ENCODE measurements around the gene SLC9A1. TPM values are rescaled to one million over a fixed set of nuclear protein-coding genes. Genes with fewer than 3 reads are reported as not detected.

Gene SLC9A1
- polyA plus RNA-seq, 1 of the 3 experiments (the other 2 are of a cell fraction): 11.4 TPM

DNA sequence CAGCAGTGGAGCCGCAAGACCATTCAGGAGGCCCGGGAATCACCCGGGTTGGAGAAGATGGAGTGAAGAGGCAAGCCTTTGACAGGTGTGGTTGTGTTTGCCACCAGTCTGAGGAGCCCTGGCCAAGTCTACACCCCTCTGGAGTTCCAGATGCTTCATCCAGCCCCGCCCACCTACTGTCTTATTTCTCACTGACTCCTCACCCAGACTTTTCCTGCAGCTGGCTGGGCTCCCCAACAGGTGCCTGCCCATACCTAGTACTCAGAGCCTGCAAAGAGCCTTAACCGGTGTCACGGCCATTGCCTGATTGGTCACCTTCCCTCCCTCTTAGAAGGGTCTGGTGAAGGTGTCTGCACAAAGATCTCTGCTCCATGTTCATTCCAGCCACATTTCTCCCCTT, 16.0 kb downstream of the SLC9A1 start:
- Histone ChIP-seq H3K4me3 (ENCODE audit: low read depth in 2 of 2, low read length in 1 of 2) (no peak overlapping the region), H2AFZ (ENCODE audit: low read depth) (no peak overlapping the region), H3F3A (replicated peaks; ENCODE audit: insufficient read depth) (no peaks in the 10 kb centered on the region), H3K27me3 (ENCODE audit: insufficient read depth) (no peaks in the 10 kb centered on the region), H3K36me3 (replicated peaks in 1 of 2; ENCODE audit: control insufficient read depth in 1 of 2, insufficient read depth in 2 of 2, low read length in 1 of 2) (no peaks in the 10 kb centered on the region), H3K4me2 (no peak overlapping the region), H3K79me2 (ENCODE audit: insufficient read depth) (peaks cover 41% of the 10 kb centered on the region), H3K27ac (ENCODE audit: low read depth in 2 of 2, low read length in 1 of 2) (no peak overlapping the region), H3K9ac (no peak overlapping the region), H3K9me2 (no peaks in the 10 kb centered on the region), H4K20me1 (ENCODE audit: insufficient read depth) (0 out of 2 replicates have a peak, but pooled peaks cover 5% of the 10 kb centered on the region), H3K9me3 (no peaks in the 10 kb centered on the region), H3K4me1 (ENCODE audit: control insufficient read depth in 1 of 2, insufficient read depth in 2 of 2, low read depth in 1 of 2, low read length in 1 of 2) (peaks cover 14 to 45% of the 10 kb centered on the region in 2 experiments; a peak in 1 of 4 replicates)
- DNase-seq: no peak
- no peak for TF ChIP-seq YY1 (IDR thresholded peaks at IDR 0.05; ENCODE audit: low read depth)
- TF ChIP-seq RCOR1 (IDR thresholded peaks at IDR 0.05; ENCODE audit: low read length): no peak
- TF ChIP-seq, protein P1, sequence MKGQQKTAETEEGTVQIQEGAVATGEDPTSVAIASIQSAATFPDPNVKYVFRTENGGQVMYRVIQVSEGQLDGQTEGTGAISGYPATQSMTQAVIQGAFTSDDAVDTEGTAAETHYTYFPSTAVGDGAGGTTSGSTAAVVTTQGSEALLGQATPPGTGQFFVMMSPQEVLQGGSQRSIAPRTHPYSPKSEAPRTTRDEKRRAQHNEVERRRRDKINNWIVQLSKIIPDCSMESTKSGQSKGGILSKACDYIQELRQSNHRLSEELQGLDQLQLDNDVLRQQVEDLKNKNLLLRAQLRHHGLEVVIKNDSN (IDR thresholded peaks at IDR 0.05; ENCODE audit: borderline replicate concordance, low read depth): no peak
- TF ChIP-seq CHD2 (IDR thresholded peaks at IDR 0.05; ENCODE audit: low read length, partially characterized antibody): no peak
- TF ChIP-seq, protein P2, sequence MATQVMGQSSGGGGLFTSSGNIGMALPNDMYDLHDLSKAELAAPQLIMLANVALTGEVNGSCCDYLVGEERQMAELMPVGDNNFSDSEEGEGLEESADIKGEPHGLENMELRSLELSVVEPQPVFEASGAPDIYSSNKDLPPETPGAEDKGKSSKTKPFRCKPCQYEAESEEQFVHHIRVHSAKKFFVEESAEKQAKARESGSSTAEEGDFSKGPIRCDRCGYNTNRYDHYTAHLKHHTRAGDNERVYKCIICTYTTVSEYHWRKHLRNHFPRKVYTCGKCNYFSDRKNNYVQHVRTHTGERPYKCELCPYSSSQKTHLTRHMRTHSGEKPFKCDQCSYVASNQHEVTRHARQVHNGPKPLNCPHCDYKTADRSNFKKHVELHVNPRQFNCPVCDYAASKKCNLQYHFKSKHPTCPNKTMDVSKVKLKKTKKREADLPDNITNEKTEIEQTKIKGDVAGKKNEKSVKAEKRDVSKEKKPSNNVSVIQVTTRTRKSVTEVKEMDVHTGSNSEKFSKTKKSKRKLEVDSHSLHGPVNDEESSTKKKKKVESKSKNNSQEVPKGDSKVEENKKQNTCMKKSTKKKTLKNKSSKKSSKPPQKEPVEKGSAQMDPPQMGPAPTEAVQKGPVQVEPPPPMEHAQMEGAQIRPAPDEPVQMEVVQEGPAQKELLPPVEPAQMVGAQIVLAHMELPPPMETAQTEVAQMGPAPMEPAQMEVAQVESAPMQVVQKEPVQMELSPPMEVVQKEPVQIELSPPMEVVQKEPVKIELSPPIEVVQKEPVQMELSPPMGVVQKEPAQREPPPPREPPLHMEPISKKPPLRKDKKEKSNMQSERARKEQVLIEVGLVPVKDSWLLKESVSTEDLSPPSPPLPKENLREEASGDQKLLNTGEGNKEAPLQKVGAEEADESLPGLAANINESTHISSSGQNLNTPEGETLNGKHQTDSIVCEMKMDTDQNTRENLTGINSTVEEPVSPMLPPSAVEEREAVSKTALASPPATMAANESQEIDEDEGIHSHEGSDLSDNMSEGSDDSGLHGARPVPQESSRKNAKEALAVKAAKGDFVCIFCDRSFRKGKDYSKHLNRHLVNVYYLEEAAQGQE (IDR thresholded peaks at IDR 0.05; ENCODE audit: low read depth, low read length): no peak
- TF ChIP-seq FOXM1 (IDR thresholded peaks at IDR 0.05; ENCODE audit: low read depth): no peak
- no peak for TF ChIP-seq TEAD4 (IDR thresholded peaks at IDR 0.05; ENCODE audit: borderline replicate concordance, insufficient read depth)
- TF ChIP-seq GABPA (IDR thresholded peaks at IDR 0.05; ENCODE audit: low read depth): no peak
- TF ChIP-seq, protein P3, sequence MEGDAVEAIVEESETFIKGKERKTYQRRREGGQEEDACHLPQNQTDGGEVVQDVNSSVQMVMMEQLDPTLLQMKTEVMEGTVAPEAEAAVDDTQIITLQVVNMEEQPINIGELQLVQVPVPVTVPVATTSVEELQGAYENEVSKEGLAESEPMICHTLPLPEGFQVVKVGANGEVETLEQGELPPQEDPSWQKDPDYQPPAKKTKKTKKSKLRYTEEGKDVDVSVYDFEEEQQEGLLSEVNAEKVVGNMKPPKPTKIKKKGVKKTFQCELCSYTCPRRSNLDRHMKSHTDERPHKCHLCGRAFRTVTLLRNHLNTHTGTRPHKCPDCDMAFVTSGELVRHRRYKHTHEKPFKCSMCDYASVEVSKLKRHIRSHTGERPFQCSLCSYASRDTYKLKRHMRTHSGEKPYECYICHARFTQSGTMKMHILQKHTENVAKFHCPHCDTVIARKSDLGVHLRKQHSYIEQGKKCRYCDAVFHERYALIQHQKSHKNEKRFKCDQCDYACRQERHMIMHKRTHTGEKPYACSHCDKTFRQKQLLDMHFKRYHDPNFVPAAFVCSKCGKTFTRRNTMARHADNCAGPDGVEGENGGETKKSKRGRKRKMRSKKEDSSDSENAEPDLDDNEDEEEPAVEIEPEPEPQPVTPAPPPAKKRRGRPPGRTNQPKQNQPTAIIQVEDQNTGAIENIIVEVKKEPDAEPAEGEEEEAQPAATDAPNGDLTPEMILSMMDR (IDR thresholded peaks at IDR 0.05): no peak
- TF ChIP-seq FOXJ3 (CRISPR knock-in tag; IDR thresholded peaks at IDR 0.05): no peak
- no peak for TF ChIP-seq NRF1 (IDR thresholded peaks at IDR 0.05; ENCODE audit: low read depth, low read length)
- TF ChIP-seq NFIC (IDR thresholded peaks at IDR 0.05; ENCODE audit: borderline replicate concordance): no peak
- 96% methylated on average over 4 of the region's 6 CpGs for WGBS (ENCODE audit: low lambda C conversion rate)
- CTCF ChIA-PET: interaction anchor here (0.8 to 5.3 kb wide), 10 partner anchors 10 to 162 kb away, joined by 3 to 22 read pairs (median 4); partner anchors contain the start of gene SLC9A1
- POLR2A ChIA-PET: no interaction called here
